ENCODE measurements around the gene FZD4.

GRCh38 chr11:86990515-86990914 lies 35.3 kb upstream of the FZD4 start:
- TF ChIP-seq CTCF (IDR thresholded peaks at IDR 0.05; ENCODE audit: poor library complexity) (no peak), EZH2 (IDR thresholded peaks at IDR 0.05; ENCODE audit: borderline replicate concordance) (no peak)
